HL-60 (cell line): ENCODE results near the gene SORD.

Experiments
- CTCF ChIP-seq: IDR thresholded peaks from one replicate; pipeline ENCODE4 v1.5.1; 2011; ENCODE audit warnings: low read length, control low read depth, inconsistent platforms; ENCODE audit not compliant: insufficient read depth
- GABPA ChIP-seq: IDR thresholded peaks from 2 replicates; pipeline ENCODE4 v1.6.1; 2012; ENCODE audit warnings: low read depth
- POLR2AphosphoS5 ChIP-seq: IDR thresholded peaks from 2 replicates; pipeline ENCODE4 v1.6.1; 2012; ENCODE audit warnings: low read depth
- TF ChIP-seq, protein P1 (sequence below): IDR thresholded peaks from 2 replicates; pipeline ENCODE4 v1.6.1; 2012; ENCODE audit warnings: low read depth; ENCODE audit not compliant: insufficient replicate concordance

- TF ChIP-seq POLR2AphosphoS5 (no peak), CTCF (no peak), GABPA (no peak)
- TF ChIP-seq, protein P1, sequence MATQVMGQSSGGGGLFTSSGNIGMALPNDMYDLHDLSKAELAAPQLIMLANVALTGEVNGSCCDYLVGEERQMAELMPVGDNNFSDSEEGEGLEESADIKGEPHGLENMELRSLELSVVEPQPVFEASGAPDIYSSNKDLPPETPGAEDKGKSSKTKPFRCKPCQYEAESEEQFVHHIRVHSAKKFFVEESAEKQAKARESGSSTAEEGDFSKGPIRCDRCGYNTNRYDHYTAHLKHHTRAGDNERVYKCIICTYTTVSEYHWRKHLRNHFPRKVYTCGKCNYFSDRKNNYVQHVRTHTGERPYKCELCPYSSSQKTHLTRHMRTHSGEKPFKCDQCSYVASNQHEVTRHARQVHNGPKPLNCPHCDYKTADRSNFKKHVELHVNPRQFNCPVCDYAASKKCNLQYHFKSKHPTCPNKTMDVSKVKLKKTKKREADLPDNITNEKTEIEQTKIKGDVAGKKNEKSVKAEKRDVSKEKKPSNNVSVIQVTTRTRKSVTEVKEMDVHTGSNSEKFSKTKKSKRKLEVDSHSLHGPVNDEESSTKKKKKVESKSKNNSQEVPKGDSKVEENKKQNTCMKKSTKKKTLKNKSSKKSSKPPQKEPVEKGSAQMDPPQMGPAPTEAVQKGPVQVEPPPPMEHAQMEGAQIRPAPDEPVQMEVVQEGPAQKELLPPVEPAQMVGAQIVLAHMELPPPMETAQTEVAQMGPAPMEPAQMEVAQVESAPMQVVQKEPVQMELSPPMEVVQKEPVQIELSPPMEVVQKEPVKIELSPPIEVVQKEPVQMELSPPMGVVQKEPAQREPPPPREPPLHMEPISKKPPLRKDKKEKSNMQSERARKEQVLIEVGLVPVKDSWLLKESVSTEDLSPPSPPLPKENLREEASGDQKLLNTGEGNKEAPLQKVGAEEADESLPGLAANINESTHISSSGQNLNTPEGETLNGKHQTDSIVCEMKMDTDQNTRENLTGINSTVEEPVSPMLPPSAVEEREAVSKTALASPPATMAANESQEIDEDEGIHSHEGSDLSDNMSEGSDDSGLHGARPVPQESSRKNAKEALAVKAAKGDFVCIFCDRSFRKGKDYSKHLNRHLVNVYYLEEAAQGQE = no peak
Measured at GRCh38 chr15:45123397-45123796, 100.4 kb downstream of the SORD start.
